Cardiac septum (tissue), 1 donor: ENCODE data around the gene NOX3. TPM values are rescaled to one million over a fixed set of nuclear protein-coding genes. Genes with fewer than 3 reads are reported as not detected.

Source experiments
- DNase-seq: peaks from one replicate; pipeline ENCODE4 v3.0.0-alpha.2; 2020; ENCODE audit warnings: low spot score
- intact Hi-C: fragments of 100-400 bp; cut with DNase I; formaldehyde crosslinking; loops from one replicate; pipeline ENCODE4 v1.14.0; 2022
- total RNA-seq: library from RNA; stranded (reverse); fragmentation: NEBNext Ultra II Directional; extraction: Animal tissue kit (Norgen Biotek cat#: 25700); gene quantifications from one replicate; pipeline ENCODE4 v1.2.1, GENCODE V29; 2021
- donor health status: DM: no; HTN: no; CAD: no.

The NOX3 gene
- total RNA-seq, 1 donor from 2014 or later = not detected

DNA sequence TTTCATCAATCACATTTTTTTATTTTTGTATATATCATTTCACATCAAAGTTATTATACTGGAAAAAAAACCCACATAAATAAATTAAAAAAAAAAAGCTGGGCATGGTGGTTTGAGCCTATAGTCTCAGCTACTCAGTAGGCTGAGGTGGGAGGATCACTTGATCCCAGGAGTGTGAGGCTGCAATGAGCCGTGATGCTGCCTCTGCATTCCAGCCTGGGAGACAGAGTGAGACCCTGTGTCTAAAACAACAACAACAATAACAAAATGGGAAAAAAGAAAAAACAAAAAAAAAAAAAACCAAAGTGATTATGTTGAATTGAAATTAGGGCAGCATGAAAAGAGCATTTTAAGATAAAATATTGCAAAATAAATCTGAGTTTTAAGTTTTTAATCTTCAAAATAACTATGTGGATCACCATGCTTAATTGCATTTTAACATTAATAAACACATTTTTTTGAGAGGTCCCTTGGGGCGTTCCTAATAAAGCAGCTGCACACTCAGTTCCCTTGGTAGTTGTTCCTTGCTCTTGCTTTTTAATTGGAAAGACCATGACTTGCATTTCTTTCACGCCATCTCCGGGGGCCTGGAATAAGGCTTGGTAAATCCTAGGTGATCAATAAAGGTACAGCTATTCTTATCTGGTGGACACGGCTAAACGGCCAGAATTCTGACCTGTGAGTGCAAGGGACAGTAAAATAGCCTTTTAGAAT is 15.1 kb downstream of the NOX3 start:
- intact Hi-C loops = no loop called here
- DNase-seq = no peak

DNA sequence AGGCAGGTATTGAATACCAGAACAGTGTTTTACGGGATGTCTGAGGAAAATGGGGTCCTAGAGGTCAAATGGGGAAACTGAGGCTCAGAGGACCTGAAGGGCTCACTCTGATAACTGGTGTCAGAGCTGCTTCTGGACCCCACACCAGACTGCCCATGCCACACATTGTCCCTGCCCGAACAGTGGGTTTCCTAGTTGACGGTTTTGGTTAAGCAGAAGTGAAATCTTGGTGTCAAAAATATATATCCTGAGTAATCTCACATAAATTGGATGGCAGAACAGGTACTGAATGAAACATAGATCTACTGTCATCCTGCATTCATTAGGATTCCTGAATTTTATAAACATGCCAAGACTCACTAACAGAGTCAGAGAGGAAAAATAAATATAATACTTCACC is 16.3 kb downstream of the NOX3 start:
- intact Hi-C loops = no loop called here
- DNase-seq = no peak

DNA sequence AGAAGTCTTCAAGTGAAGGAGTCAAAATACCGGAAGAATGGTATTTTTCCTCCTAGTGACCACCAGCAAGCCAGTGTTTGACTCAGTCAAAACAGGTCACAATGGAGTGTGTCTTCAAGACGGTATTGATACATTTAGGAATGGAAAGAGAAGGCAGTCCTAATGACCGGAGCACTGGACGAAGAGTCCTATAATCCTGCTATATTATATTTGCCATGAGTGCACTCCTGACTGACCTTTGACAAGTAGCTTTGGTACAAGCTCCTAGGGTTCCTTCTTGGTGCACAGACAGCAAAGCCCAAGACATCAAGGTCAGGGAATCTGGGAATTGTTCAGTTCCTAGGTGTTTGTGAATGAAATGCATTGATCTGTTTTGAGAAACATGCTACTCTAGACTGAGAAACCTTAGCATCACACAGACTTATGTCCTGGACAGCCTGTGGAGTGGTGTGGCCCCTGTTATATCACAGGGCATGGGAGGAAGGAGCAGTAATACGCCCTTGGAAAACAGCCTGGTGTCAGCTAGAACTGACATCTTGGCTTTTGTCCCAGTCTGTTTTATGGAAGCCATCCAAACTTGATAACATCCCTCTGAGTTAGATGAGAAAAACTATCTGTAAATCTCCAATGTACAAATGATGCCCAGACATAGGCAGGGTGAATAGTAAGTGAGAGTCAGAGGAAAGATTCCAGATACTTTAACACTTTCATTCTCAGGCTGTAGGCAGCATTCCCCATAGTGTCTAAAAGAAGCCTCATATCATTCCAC is 18.5 kb downstream of the NOX3 start:
- no peak for DNase-seq
- intact Hi-C loops = no loop called here

DNA sequence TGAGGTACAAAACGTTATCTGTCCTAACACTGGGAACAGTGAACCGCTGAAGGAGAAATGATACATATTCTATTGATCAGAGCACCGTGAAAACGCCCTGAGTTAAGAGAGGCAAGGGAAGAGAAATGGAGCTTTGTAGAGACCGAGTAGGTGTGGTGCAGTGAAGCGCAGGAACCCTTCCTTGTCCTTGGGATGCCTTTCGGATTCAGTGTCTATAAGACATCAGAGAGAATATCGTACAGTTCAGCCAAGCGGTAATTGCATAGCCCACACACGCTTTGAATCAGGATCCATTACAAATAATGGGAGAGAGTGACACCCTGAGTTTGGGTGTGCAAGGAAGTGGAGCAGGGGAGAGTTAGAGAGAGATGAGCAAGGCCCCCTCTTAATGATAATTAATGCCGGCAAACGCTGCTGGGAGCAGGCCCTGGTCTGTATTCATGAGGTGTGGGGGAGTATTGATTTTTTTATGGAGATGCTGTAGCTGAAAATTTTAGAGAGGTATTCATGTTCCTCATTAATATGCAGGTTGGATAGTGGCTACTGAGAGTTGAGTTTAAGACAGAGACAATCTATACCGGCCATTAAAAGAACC is 20.7 kb downstream of the NOX3 start:
- intact Hi-C loops = no loop called here
- no peak for DNase-seq

DNA sequence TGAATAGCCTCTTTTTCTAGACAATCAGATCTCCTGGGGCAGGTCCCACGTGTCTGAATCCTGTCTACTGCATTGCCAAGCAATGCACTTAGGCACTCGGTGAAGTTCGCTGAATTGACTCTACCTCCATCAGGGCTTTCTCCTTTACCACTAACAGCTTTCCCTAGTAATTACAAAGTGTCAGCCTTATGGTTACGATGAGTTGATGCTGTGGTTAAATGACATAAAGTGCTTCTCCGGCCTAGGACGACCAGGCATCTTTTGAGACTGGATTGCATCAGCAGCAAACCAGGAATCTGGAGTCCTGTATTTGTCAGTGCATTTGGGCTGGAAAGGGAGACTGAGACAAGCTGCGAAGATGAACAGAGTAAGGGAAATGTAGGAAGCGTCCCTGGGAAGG is 21.5 kb downstream of the NOX3 start:
- intact Hi-C loops = no loop called here

DNA sequence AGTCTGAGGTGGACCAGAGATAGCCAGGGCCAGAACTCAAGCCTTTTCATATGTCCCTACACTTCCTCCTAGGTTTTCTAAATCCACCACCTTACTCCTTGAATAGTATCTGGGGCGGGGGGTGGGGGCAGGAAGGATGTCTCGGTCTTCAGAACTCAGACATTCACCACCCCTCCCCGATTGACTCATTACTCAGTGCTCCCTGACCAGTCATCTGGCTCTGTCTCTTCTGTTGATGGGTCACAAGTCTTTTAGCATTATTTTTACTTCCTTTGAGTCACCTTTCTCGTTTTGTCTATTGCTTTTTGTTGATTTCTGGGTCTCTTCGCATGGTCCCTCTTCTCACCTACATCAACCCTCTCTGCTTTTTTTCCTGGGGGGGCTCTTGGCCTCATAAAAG is 23.3 kb downstream of the NOX3 start:
- intact Hi-C loops = no loop called here
- DNase-seq = no peak

More for the DNA sequence above, 21.5 kb downstream of the NOX3 start:
- DNase-seq = no peak

DNA sequence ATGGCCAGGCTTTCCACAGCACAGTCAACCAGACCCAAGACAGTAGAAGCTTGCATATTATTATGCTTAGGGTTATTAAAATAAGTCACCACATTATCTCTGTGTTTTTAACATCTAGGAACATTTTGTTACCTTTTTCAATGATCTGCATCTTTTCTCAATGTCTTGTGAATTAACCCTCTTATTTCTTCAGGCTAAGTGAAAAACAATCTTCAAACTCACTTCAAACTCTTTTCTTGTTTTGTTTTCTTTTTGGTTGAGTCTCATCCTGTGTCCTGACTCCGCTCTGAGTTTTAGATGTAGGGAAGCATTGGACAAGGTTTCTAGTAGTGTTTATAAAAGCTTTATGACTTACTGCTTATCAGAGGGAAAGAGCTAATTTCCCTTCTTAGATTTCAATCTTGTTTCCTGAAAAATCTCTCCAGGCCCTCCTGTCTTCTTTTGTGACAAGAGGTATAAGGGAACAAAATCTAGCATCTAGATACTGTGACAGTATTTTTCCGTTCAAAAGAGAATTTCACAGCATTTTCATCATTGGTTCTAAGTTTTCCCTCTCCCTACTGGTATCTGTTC is 26.2 kb downstream of the NOX3 start:
- DNase-seq = no peak
- intact Hi-C loops = no loop called here

DNA sequence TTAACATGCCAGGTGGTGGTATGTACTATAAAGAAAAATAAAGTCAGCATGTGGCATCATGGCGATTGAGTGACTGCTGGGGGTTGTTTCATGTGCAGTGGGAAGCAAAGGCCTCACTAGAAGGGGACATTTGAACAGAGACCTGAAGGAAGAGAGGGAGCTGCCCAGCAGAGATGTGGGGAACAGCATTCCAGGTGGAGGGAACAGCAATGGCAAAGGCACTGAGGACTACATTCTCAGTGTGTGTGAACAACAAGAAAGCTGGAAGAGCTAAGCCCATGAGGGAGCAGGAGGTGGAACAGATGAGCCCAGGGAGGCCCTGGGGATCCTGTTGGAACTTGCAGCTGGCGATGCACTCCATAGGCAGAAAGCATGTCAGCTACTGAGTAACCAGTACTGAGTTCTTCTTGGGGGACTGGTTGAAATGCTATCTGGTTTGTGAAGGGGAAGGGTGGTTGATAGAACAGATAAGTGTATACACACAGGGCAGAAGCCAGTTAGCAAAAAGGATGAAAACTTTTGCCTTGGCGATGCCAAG is 29.2 kb downstream of the NOX3 start:
- intact Hi-C loops = no loop called here
- no peak for DNase-seq

DNA sequence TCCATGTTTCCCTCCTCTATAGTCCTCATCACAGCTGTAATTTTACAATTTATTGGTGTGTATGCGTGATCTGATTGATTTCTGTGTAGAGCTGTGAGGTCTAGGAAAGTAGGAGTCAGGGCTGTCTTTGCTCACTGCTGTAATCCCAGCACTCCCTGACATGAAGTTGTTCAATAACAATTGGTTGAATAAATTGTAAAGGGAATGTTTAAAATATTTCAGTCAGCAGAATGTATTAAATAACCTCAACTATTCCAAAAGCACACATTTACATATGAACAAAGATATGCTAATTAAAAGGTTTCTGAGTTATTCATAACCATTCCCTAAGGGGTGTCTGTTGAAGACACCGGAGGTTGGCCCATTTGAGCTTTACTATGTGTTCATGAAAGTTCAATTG is 31.5 kb downstream of the NOX3 start:
- intact Hi-C loops = no loop called here

DNA sequence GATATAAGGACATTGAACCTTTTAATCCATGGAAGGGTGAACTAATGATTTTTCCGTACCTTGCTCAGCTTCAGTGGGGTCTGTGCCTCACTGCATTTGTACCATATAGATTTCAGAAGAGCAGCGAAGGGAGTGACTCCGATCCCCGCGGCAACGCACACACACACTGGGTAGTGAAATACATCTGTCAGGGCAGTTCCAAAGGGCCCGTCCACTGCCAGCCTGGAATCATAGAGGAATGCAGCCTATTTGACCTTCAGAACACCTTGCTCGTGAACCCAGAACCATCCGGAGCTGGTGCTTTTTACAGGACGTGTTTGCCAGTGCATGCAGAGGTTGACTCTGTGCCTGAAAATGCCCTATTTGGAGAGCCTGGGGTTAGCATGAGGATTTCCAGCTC is 33.0 kb downstream of the NOX3 start:
- DNase-seq = no peak
- intact Hi-C loops = no loop called here

More for the DNA sequence above, 31.5 kb downstream of the NOX3 start:
- no peak for DNase-seq

DNA sequence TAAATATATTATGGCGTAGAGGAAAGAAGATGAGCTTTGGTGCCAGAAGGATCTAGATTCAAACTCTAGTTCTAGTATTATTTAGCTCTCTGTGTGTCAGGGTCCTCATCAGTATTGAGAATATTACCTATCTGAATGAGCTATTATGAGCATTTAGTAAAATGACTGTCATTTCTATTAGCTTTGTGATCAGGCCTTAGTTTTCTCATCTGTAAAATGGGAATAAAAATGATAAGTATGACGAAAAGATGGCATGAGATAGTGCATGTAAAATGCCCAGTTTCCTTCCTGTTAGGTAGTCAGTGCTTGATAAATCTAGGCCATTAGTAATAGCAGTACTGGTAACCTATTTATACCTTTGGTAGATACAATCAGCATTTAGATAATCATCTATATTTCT is 35.1 kb downstream of the NOX3 start:
- intact Hi-C loops = no loop called here
- no peak for DNase-seq

DNA sequence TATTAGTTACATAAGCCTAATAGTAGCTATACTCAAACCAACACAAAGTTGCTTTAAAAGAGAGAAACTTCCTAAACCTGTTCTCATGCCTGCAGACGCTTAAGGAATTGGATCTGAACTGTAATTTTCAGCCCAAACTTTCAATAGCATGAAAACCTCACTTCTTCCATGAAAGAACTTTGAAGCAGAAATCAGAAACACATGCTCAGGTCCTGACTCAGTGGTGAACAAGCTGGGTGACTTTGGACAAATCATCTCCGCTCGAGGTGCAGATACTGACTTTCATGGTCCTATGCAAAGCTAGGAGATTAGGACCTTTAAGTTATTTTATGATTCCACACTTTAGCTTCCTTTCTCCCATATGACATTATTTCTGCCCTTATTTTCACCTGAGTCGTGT is 36.5 kb downstream of the NOX3 start:
- intact Hi-C loops = no loop called here
- no peak for DNase-seq

DNA sequence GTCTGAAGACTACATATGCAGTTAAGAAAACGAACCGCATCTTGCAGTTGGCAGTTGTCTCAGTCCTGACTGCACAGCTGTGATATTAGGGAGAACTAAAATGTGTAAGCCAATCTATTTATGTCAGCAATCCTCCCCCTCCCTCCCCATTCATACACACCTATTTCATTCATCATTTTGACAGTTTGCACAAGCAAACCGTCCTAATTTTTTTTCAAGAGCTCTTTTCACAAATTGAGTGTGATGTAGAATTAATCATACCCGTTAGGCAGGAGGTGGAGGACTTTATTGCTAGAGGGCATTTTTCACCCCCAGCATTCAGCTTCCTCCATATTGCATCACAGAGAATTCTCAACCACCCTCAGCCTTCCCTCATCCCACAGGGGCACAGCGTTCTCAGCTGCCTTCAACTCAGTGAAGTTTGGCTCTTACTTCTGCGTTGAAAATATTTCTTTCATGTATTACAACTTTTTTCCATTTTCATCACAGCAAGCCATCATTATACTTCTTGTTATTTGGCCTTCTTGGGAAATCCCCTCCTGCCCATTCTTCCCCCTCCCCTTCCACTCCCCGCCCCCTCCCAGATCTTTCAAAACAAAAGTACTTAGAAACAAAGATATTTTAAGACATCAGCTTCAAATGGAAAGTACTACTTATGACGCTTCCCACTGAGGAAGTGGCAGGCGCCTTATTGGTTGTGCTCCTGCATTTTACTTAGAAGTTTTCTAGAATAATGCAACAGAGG is 37.5 kb downstream of the NOX3 start:
- no peak for DNase-seq

DNA sequence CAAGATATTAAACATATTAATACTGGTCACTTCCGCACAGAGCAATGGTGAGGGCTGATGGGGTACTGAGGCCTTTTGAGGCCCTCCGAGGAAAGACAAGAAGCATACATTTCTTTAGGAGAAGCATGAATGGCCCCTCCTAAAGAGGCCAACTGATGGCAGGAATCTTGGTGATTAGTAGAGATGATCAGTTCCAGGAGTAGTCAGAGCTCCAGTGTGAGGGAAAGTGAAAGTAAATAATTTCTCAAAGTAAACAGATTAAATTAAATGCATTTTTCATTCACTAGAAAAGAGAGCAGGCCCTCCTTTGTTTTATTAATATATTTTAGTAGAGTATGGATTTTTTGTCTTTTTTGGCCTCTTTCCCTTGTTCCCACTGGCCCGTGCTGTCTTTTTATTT is 38.2 kb downstream of the NOX3 start:
- no peak for DNase-seq
- intact Hi-C loops = no loop called here

More for the DNA sequence above, 37.5 kb downstream of the NOX3 start:
- intact Hi-C loops = no loop called here

DNA sequence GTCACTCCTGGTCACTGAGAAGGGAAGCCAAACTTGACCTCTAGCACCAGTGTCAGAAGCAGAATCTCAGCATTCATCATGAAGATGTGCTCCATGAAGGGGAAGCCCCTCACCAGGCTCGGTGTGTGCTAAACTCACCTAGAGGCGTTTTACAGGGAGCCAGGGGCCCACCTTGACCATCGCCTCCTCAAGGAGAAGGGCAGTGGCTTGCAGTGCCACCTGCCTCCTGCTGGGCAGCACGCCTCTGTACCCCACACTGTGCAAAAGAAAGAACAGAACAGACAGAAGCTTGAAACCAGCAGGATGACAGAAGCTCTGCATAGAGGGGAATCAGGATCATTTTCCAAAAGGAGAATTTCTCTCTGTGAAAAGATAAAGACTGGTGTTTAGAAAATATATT is 39.7 kb downstream of the NOX3 start:
- intact Hi-C loops = no loop called here
- no peak for DNase-seq

DNA sequence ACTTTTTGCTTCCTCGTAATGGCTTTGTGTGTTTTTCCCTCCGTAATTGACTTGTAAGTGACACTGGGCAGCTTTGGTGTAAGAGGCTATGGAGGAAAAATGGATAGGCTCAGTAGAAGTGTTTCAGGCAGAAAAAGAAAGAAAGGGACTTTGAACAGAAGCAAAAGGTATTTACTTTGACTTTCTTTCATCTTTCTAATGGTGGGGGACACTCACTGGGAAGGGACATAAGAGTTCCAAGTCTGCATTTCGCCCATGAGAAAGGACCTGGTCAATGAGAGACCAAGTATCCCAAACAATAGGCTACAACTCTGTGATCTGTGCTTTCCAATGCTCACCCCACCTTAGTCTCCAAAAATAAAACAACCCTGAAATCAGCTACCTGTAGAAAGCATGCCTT is 41.6 kb downstream of the NOX3 start:
- no peak for DNase-seq
- intact Hi-C loops = no loop called here

DNA sequence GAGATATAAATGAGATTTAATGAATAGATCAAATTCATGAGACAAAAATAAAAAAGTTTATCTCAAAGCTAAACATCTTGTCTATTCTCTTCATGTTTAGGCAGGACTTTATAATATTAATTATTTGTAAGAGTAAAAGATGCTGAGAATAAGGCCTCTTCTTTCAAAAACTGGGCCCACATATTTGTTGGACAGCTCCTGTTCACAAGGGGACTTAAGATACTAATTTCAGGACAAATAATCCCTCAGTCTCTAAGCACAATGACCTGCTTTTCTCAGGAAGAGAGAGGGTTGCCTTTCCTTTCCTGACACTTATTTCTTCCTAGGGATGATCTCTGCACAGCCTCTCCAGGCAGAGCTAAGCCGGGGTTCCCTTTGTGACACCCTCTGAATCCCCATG is 43.3 kb downstream of the NOX3 start:
- no peak for DNase-seq
- intact Hi-C loops = no loop called here

DNA sequence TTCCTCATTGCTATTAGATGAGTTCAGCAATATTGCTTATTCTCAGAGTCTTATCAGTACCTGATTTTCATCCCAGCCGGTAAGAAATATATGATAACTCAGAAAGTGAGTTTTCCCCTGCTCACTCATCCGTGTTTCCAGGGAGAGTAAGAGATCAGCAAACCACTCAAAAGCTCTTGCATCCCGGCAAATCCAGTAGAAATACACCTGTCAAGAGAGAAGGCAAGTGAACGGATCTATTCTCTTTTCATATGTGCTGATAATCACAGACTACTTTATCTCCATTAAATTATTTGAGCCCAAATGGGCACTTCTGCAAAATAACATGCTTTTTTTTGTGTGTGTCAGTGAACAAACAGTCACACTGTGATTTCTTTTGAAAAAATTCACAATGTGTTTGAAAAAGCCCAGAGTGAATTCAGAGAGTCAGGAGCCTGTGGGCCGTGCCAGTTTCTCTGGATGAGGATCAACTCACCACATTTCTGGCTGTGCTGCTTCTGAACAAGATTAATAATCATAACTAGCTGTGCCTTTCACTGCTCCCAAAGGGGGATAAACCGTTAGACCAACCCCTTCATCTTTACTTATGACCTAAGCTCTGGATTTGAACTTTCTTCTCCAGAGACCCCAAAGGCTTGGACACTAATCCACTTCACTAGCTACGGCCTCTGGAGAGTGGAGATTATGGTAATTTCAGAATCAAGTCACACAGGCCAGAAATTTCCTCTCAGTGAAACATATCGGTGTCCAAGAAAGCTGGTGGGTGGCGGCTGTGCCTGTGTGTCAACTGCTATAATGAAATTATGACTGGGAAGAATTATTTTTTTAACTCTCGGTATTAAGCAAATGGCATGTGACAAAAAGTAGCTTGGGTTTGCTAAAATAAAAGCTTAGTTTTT is 44.2 kb downstream of the NOX3 start:
- DNase-seq = no peak
- intact Hi-C loops = no loop called here

DNA sequence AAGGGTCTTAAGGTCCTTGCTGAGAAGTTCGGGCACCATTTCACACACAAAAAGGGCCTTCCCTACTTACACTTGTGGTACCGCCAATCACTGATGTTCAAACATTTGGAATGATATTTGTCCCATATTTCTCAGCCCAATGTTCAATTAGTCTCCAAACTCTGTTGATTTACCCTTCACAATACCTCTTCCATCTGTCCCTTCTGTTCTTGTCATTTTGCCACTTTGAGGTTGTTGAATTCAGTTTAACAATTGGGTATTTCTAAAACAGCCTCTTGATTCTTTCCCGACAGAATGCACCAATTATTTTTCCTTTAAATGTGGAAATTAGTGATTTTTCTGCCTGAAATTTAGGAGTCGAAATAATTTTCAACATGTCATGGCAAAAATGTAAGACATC is 46.2 kb downstream of the NOX3 start:
- DNase-seq = no peak
- intact Hi-C loops = no loop called here
